Suprapubic skin (tissue), 4 donors: ENCODE data around the gene PDIA2.

Source experiments
- EP300 ChIP-seq: sonication (generic); formaldehyde crosslinking; IDR thresholded peaks from one replicate; pipeline ENCODE4 v1.6.1; 2017; ENCODE audit warnings: antibody characterized with exemption
- POLR2A ChIP-seq, 2 donors: fragments of 450-650 bp; IDR thresholded peaks; one replicate each; pipeline ENCODE4 v1.6.1; 2017; ENCODE audit warnings: antibody characterized with exemption in 2 of 2, mild to moderate bottlenecking in 2 of 2, moderate library complexity in 2 of 2
- POLR2AphosphoS5 ChIP-seq, 3 donors: sonication (generic); formaldehyde crosslinking; IDR thresholded peaks; one replicate each; pipeline ENCODE4 v1.6.1; 2017; ENCODE audit warnings: antibody characterized with exemption in 3 of 3
- TF ChIP-seq, protein P1 (sequence below), 2 donors: fragments of 200-600 bp in 1 of 2; fragments of 450-650 bp in 1 of 2; sonication (generic) in 1 of 2; IDR thresholded peaks; one replicate each; pipeline ENCODE4 v1.5.1; 2016 to 2019; ENCODE audit warnings: antibody characterized with exemption in 2 of 2, mild to moderate bottlenecking in 1 of 2, moderate library complexity in 1 of 2

DNA sequence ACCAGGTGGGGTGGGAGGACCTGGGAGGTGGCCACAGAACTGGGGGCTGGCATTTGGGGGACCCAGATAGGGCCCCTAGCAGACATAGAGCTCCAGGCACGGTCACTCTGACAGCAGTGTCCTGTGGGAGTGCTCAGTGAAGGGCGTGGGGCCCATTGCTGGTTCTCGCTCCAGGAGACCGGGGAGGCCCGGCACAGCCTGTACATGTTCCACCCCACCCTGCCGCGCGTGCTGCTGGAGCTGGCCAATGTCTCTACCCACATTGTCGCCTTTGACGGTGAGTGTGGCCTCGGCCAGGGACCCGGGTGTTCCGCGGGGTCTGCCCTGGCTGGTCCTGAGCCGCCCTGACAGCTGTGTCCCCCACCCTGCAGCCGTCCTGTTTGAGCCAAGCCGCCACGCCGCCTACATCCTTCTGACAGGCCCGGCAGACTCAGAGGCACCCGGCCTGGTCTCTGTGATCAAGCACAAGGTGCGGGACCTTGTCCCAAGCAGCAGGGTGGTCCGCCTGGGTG lies 18.5 kb upstream of the PDIA2 start:
- TF ChIP-seq, protein P1, sequence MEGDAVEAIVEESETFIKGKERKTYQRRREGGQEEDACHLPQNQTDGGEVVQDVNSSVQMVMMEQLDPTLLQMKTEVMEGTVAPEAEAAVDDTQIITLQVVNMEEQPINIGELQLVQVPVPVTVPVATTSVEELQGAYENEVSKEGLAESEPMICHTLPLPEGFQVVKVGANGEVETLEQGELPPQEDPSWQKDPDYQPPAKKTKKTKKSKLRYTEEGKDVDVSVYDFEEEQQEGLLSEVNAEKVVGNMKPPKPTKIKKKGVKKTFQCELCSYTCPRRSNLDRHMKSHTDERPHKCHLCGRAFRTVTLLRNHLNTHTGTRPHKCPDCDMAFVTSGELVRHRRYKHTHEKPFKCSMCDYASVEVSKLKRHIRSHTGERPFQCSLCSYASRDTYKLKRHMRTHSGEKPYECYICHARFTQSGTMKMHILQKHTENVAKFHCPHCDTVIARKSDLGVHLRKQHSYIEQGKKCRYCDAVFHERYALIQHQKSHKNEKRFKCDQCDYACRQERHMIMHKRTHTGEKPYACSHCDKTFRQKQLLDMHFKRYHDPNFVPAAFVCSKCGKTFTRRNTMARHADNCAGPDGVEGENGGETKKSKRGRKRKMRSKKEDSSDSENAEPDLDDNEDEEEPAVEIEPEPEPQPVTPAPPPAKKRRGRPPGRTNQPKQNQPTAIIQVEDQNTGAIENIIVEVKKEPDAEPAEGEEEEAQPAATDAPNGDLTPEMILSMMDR (IDR thresholded peaks at IDR 0.05) = no peak
- no peak for TF ChIP-seq EP300
- no peak for TF ChIP-seq POLR2A (IDR thresholded peaks at IDR 0.05)
- no peak for TF ChIP-seq POLR2AphosphoS5 (IDR thresholded peaks at IDR 0.05)
